ENCODE results near the gene CTPS1.

DNA sequence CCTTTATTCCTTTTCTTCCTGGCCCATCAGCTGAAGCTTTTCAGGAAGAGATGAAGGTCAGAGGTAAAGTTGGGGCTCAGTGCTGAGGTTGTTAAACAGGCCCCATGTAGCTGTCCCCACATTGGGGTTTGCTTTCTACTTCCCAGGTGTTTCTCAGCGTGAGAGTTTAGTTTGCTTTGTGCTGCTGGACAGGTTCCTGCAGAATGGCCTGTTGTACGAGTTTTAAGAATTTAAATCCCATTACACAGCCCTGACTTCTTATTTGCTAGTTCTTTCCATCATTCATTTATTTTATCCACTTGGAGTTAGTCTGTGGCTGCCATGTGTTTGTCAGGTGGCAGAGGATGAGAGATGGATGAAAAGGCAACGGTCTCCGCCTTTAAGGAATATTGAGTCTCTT is 19.2 kb downstream of the CTPS1 start:
- TF ChIP-seq, protein P1, sequence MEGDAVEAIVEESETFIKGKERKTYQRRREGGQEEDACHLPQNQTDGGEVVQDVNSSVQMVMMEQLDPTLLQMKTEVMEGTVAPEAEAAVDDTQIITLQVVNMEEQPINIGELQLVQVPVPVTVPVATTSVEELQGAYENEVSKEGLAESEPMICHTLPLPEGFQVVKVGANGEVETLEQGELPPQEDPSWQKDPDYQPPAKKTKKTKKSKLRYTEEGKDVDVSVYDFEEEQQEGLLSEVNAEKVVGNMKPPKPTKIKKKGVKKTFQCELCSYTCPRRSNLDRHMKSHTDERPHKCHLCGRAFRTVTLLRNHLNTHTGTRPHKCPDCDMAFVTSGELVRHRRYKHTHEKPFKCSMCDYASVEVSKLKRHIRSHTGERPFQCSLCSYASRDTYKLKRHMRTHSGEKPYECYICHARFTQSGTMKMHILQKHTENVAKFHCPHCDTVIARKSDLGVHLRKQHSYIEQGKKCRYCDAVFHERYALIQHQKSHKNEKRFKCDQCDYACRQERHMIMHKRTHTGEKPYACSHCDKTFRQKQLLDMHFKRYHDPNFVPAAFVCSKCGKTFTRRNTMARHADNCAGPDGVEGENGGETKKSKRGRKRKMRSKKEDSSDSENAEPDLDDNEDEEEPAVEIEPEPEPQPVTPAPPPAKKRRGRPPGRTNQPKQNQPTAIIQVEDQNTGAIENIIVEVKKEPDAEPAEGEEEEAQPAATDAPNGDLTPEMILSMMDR (conservative IDR thresholded peaks at IDR 0.05 in 1 of 2, IDR thresholded peaks at IDR 0.05 in 1 of 2; ENCODE audit: extremely low read depth in 1 of 2, insufficient read depth in 1 of 2, low read depth in 1 of 2, low read length in 2 of 2): no peak
- TF ChIP-seq EZH2 (IDR thresholded peaks at IDR 0.05; ENCODE audit: borderline replicate concordance, low read length): no peak
